K562 (cell line): ENCODE results near the gene CRKL. TPM values are rescaled to one million over a fixed set of nuclear protein-coding genes. Genes with fewer than 3 reads are reported as not detected.

Source experiments
- KAT8 ChIP-seq: fragments of 450-650 bp; IDR thresholded peaks from 2 replicates; pipeline ENCODE4 v1.6.1; 2016; ENCODE audit warnings: low read depth, mild to moderate bottlenecking
- MXI1 ChIP-seq: IDR thresholded peaks from 2 replicates; pipeline ENCODE4 v1.6.1; 2011; ENCODE audit warnings: low read depth, mild to moderate bottlenecking, improper control_type of control experiment, low read length
- NCOR1 ChIP-seq: fragments of 450-650 bp; IDR thresholded peaks from 2 replicates; pipeline ENCODE4 v1.6.1; 2016; ENCODE audit warnings: mild to moderate bottlenecking, moderate library complexity
- TRIM24 ChIP-seq, 2 experiments: fragments of 450-650 bp; IDR thresholded peaks; 2 replicates each; pipeline ENCODE4 v1.6.1; 2016
- ZNF197 ChIP-seq: fragments of 200-800 bp; sonication (Bioruptor generic); IDR thresholded peaks from 2 replicates; pipeline ENCODE4 v1.6.1; 2016; ENCODE audit warnings: low read depth, missing genetic modification characterization, missing compliant biosample characterization
- polyA plus RNA-seq, 8 experiments: library from polyadenylated mRNA; depleted of rRNA in 4 of 8; stranded (reverse) in 5 of 8; unstranded in 3 of 8; fragments of >200 nt; fragmentation: Nextera tagmentation in 2 of 8; fragmentation: Illumina TruSeq in 1 of 8; extraction: Ambion mirVana in 2 of 8; extraction: Trizol in 1 of 8; gene quantifications; 2 replicates each; pipeline versions ENCODE4 v1.2.1 to v1.2.3, GENCODE V29; 2011 to 2014; ENCODE audit warnings: inconsistent platforms in 1 of 8, missing spikeins in 1 of 8
- total RNA-seq, 7 experiments: library from RNA; depleted of rRNA in 6 of 7; stranded (reverse); fragments of >200 nt in 6 of 7; fragmentation: Illumina TruSeq in 2 of 7; extraction: Trizol in 2 of 7; gene quantifications; 2 replicates each; pipeline versions ENCODE4 v1.2.1 to v1.2.3, GENCODE V29; 2011 to 2021; ENCODE audit warnings: low replicate concordance in 1 of 7
- TF ChIP-seq, protein P1 (sequence below): fragments of 250-450 bp; sonication (Bioruptor Pico); IDR thresholded peaks from 2 replicates; pipeline ENCODE4 v1.4.0; 2020; ENCODE audit warnings: mild to moderate bottlenecking, moderate library complexity, borderline replicate concordance
- TF ChIP-seq, protein P2 (sequence below): fragments of 450-650 bp; IDR thresholded peaks from 2 replicates; pipeline ENCODE4 v1.6.1; 2017; ENCODE audit warnings: mild to moderate bottlenecking, moderate library complexity
- TF ChIP-seq, protein P3 (sequence below): fragments of 250-450 bp; sonication (Bioruptor Pico); IDR thresholded peaks from 2 replicates; pipeline ENCODE4 v1.8.0; 2022; ENCODE audit warnings: inconsistent platforms
- TF ChIP-seq, protein P4 (sequence below): fragments of 450-650 bp; formaldehyde crosslinking; IDR thresholded peaks from 2 replicates; pipeline ENCODE4 v1.4.0; 2020; ENCODE audit warnings: mild to moderate bottlenecking, moderate library complexity
- TF ChIP-seq, protein P5 (sequence below), 2 experiments: fragments of 200-800 bp in 1 of 2; sonication (Bioruptor generic) in 1 of 2; sonication (generic) in 1 of 2; formaldehyde crosslinking in 1 of 2; IDR thresholded peaks in 1 of 2; conservative IDR thresholded peaks in 1 of 2; 2 replicates each; pipeline versions ENCODE4 v1.5.0 to v1.6.1; 2016 to 2020; ENCODE audit warnings: missing compliant biosample characterization in 1 of 2, missing genetic modification characterization in 1 of 2, missing genetic modification reagents in 1 of 2
- TF ChIP-seq, protein P6 (sequence below), 2 experiments: IDR thresholded peaks; 2 replicates each; pipeline ENCODE4 v1.6.1; 2011; ENCODE audit warnings: borderline replicate concordance in 1 of 2, control low read depth in 1 of 2, low read depth in 1 of 2, low read length in 1 of 2, mild to moderate bottlenecking in 1 of 2, mixed read lengths in 1 of 2, moderate library complexity in 1 of 2; ENCODE audit not compliant: insufficient read depth in 1 of 2, insufficient read length in 1 of 2, poor library complexity in 1 of 2, severe bottlenecking in 1 of 2; ENCODE audit errors: extremely low read depth in 1 of 2

The CRKL gene
- total and polyA plus RNA-seq, 9 of the 15 experiments (the other 6 are each of a cell fraction or from before 2014, with no cell fraction given): 100 to 263 (median 124) TPM

DNA sequence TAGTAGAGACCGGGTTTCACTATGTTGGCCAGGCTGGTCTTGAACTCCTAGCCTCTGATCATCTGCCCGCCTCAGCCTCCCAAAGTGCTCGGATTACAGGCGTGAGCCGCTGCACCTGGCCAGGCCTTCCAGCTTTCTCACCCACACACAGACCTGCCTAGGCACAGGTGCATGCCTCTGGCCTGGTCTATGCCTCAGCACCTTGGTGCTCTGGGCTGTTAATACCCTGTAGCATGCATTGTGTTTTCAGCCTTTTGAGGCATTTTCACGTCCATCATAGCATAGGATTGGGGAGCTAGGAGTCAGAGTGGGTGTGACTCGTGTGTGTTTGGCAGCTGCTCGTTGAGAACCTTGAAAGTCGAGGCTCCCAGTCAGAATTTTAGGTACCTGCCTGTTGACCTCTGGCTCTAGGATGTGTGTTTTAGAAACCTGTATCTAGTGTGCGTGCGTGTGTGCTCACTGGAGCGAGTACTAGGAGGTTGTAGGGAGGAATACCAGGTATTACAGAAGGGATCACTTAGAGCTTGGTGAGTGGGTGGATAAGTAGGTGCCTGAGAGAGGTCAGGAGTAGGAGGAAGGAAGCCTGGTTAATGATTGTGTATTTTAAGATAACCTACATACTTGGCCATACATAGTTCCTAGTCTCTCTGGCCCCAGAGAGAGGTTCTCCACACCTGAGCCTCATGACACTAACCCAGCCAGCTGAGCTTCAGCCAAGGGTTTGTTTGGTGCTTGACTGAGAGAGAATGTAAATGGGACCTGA is 20.0 kb downstream of the CRKL start (continued):
- TF ChIP-seq, protein P1, sequence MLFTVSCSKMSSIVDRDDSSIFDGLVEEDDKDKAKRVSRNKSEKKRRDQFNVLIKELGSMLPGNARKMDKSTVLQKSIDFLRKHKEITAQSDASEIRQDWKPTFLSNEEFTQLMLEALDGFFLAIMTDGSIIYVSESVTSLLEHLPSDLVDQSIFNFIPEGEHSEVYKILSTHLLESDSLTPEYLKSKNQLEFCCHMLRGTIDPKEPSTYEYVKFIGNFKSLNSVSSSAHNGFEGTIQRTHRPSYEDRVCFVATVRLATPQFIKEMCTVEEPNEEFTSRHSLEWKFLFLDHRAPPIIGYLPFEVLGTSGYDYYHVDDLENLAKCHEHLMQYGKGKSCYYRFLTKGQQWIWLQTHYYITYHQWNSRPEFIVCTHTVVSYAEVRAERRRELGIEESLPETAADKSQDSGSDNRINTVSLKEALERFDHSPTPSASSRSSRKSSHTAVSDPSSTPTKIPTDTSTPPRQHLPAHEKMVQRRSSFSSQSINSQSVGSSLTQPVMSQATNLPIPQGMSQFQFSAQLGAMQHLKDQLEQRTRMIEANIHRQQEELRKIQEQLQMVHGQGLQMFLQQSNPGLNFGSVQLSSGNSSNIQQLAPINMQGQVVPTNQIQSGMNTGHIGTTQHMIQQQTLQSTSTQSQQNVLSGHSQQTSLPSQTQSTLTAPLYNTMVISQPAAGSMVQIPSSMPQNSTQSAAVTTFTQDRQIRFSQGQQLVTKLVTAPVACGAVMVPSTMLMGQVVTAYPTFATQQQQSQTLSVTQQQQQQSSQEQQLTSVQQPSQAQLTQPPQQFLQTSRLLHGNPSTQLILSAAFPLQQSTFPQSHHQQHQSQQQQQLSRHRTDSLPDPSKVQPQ (CRISPR knock-in tag): no peak
- TF ChIP-seq, protein P2, sequence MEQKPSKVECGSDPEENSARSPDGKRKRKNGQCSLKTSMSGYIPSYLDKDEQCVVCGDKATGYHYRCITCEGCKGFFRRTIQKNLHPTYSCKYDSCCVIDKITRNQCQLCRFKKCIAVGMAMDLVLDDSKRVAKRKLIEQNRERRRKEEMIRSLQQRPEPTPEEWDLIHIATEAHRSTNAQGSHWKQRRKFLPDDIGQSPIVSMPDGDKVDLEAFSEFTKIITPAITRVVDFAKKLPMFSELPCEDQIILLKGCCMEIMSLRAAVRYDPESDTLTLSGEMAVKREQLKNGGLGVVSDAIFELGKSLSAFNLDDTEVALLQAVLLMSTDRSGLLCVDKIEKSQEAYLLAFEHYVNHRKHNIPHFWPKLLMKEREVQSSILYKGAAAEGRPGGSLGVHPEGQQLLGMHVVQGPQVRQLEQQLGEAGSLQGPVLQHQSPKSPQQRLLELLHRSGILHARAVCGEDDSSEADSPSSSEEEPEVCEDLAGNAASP: no peak
- TF ChIP-seq, protein P3, sequence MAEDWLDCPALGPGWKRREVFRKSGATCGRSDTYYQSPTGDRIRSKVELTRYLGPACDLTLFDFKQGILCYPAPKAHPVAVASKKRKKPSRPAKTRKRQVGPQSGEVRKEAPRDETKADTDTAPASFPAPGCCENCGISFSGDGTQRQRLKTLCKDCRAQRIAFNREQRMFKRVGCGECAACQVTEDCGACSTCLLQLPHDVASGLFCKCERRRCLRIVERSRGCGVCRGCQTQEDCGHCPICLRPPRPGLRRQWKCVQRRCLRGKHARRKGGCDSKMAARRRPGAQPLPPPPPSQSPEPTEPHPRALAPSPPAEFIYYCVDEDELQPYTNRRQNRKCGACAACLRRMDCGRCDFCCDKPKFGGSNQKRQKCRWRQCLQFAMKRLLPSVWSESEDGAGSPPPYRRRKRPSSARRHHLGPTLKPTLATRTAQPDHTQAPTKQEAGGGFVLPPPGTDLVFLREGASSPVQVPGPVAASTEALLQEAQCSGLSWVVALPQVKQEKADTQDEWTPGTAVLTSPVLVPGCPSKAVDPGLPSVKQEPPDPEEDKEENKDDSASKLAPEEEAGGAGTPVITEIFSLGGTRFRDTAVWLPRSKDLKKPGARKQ (CRISPR knock-in tag): no peak
- TF ChIP-seq TRIM24 (IDR thresholded peaks at IDR 0.05): no peak
- TF ChIP-seq, protein P4, sequence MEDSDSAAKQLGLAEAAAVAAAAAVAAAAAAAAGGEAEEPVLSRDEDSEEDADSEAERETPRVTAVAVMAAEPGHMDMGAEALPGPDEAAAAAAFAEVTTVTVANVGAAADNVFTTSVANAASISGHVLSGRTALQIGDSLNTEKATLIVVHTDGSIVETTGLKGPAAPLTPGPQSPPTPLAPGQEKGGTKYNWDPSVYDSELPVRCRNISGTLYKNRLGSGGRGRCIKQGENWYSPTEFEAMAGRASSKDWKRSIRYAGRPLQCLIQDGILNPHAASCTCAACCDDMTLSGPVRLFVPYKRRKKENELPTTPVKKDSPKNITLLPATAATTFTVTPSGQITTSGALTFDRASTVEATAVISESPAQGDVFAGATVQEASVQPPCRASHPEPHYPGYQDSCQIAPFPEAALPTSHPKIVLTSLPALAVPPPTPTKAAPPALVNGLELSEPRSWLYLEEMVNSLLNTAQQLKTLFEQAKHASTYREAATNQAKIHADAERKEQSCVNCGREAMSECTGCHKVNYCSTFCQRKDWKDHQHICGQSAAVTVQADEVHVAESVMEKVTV: no peak
- TF ChIP-seq KAT8: no peak
- TF ChIP-seq, protein P5, sequence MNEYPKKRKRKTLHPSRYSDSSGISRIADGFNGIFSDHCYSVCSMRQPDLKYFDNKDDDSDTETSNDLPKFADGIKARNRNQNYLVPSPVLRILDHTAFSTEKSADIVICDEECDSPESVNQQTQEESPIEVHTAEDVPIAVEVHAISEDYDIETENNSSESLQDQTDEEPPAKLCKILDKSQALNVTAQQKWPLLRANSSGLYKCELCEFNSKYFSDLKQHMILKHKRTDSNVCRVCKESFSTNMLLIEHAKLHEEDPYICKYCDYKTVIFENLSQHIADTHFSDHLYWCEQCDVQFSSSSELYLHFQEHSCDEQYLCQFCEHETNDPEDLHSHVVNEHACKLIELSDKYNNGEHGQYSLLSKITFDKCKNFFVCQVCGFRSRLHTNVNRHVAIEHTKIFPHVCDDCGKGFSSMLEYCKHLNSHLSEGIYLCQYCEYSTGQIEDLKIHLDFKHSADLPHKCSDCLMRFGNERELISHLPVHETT (CRISPR knock-in tag; conservative IDR thresholded peaks at IDR 0.05 in 1 of 2, IDR thresholded peaks at IDR 0.05 in 1 of 2): no peak
- TF ChIP-seq MXI1: no peak
- TF ChIP-seq, protein P6, sequence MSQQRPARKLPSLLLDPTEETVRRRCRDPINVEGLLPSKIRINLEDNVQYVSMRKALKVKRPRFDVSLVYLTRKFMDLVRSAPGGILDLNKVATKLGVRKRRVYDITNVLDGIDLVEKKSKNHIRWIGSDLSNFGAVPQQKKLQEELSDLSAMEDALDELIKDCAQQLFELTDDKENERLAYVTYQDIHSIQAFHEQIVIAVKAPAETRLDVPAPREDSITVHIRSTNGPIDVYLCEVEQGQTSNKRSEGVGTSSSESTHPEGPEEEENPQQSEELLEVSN (IDR thresholded peaks at IDR 0.05; ENCODE audit: borderline replicate concordance in 1 of 2, extremely low read depth in 1 of 2, insufficient read depth in 1 of 2, insufficient read length in 1 of 2, low read depth in 1 of 2, low read length in 1 of 2, poor library complexity in 1 of 2, severe bottlenecking in 1 of 2): no peak
- no peak for TF ChIP-seq ZNF197 (CRISPR knock-in tag)
- no peak for TF ChIP-seq NCOR1
